HEK293 (cell line): ENCODE measurements around the gene CENPB.
A peak's percentile ranks its signal among the peaks of the same experiment; 100 is the strongest.

ENCODE experiments used
- CTCF ChIA-PET: fragments of 350-600 bp; formaldehyde crosslinking; extraction: SDS; loops from one replicate; lab custom pipeline; 2021; ENCODE audit warnings: antibody characterized with exemption; lab: Yijun Ruan, JAX
- POLR2A ChIA-PET: fragments of 300-600 bp; formaldehyde crosslinking; extraction: SDS; loops from one replicate; lab custom pipeline; 2020; ENCODE audit warnings: antibody characterized with exemption, inconsistent platforms; lab: Yijun Ruan, JAX
- H3K27ac ChIP-seq: fragments of 200-500 bp; sonication (Bioruptor generic); 2 replicates; pipeline ENCODE4 v1.5.1; 2014; ENCODE audit warnings: low read depth, low read length, control low read depth, inconsistent platforms; ENCODE audit errors: extremely low read depth
- H3K36me3 ChIP-seq, 2 experiments: fragments of 200-500 bp in 1 of 2; sonication (Bioruptor generic) in 1 of 2; 1 replicate in 1 of 2; 2 replicates in 1 of 2; pipeline ENCODE4 v1.5.1; 2014 to 2017; ENCODE audit warnings: inconsistent platforms in 2 of 2, low read length in 2 of 2; ENCODE audit not compliant: control insufficient read depth in 2 of 2, insufficient read depth in 1 of 2
- H3K4me1 ChIP-seq: fragments of 200-500 bp; sonication (Bioruptor generic); 2 replicates; pipeline ENCODE4 v1.5.1; 2014; ENCODE audit warnings: mild to moderate bottlenecking, low read length, inconsistent platforms; ENCODE audit not compliant: control insufficient read depth, insufficient read depth
- H3K4me3 ChIP-seq: 2 replicates; pipeline ENCODE4 v1.5.1; 2011; ENCODE audit warnings: low read depth, mild to moderate bottlenecking, control low read depth, low read length, moderate library complexity
- H3K9me3 ChIP-seq: fragments of 200-500 bp; sonication (Bioruptor generic); 2 replicates; pipeline ENCODE4 v1.5.1; 2014; ENCODE audit warnings: low read depth, low read length, inconsistent platforms; ENCODE audit not compliant: control insufficient read depth, insufficient read depth
- GLI4 ChIP-seq: fragments of 450-650 bp; formaldehyde crosslinking; IDR thresholded peaks from 2 replicates; pipeline ENCODE4 v1.5.1; 2016; ENCODE audit warnings: missing biosample characterization, missing genetic modification characterization
- GLIS1 ChIP-seq: fragments of 450-650 bp; formaldehyde crosslinking; IDR thresholded peaks from 2 replicates; pipeline ENCODE4 v1.5.1; 2016; ENCODE audit warnings: missing biosample characterization, missing genetic modification characterization
- GLIS2 ChIP-seq: fragments of 450-650 bp; formaldehyde crosslinking; IDR thresholded peaks from 2 replicates; pipeline ENCODE4 v1.5.1; 2016; ENCODE audit warnings: missing biosample characterization, missing genetic modification characterization
- SP2 ChIP-seq: fragments of 450-650 bp; formaldehyde crosslinking; IDR thresholded peaks from 2 replicates; pipeline ENCODE4 v1.5.1; 2016; ENCODE audit warnings: missing biosample characterization, missing genetic modification characterization
- WT1 ChIP-seq: fragments of 450-650 bp; formaldehyde crosslinking; IDR thresholded peaks from 2 replicates; pipeline ENCODE4 v1.5.1; 2016; ENCODE audit warnings: missing biosample characterization, missing genetic modification characterization
- ZBTB8A ChIP-seq: fragments of 450-650 bp; formaldehyde crosslinking; IDR thresholded peaks from 2 replicates; pipeline ENCODE4 v1.5.1; 2016; ENCODE audit warnings: missing biosample characterization, missing genetic modification characterization
- ZFHX2 ChIP-seq: fragments of 450-650 bp; formaldehyde crosslinking; conservative IDR thresholded peaks from 2 replicates; pipeline ENCODE4 v1.5.1; 2016; ENCODE audit warnings: missing biosample characterization, missing genetic modification characterization
- ZNF133 ChIP-seq: fragments of 450-650 bp; formaldehyde crosslinking; IDR thresholded peaks from 2 replicates; pipeline ENCODE4 v1.5.1; 2016; ENCODE audit warnings: missing biosample characterization, missing genetic modification characterization
- ZNF140 ChIP-seq: fragments of 450-650 bp; formaldehyde crosslinking; IDR thresholded peaks from 2 replicates; pipeline ENCODE4 v1.5.1; 2016; ENCODE audit warnings: missing biosample characterization, missing genetic modification characterization
- ZNF175 ChIP-seq: fragments of 450-650 bp; formaldehyde crosslinking; IDR thresholded peaks from 2 replicates; pipeline ENCODE4 v1.5.1; 2016; ENCODE audit warnings: missing biosample characterization, missing genetic modification characterization
- ZNF23 ChIP-seq: fragments of 450-650 bp; formaldehyde crosslinking; IDR thresholded peaks from 2 replicates; pipeline ENCODE4 v1.5.1; 2016; ENCODE audit warnings: missing biosample characterization, missing genetic modification characterization, borderline replicate concordance
- ZNF248 ChIP-seq: fragments of 450-650 bp; formaldehyde crosslinking; IDR thresholded peaks from 2 replicates; pipeline ENCODE4 v1.5.1; 2017; ENCODE audit warnings: missing biosample characterization, missing genetic modification characterization
- ZNF350 ChIP-seq: fragments of 450-650 bp; formaldehyde crosslinking; IDR thresholded peaks from 2 replicates; pipeline ENCODE4 v1.5.0; 2017; ENCODE audit warnings: missing biosample characterization, mild to moderate bottlenecking, missing genetic modification characterization
- ZNF366 ChIP-seq: fragments of 450-650 bp; formaldehyde crosslinking; conservative IDR thresholded peaks from 2 replicates; pipeline ENCODE4 v1.5.1; 2016; ENCODE audit warnings: missing biosample characterization, missing genetic modification characterization
- ZNF544 ChIP-seq: fragments of 450-650 bp; formaldehyde crosslinking; IDR thresholded peaks from 2 replicates; pipeline ENCODE4 v1.5.0; 2017; ENCODE audit warnings: missing biosample characterization, missing genetic modification characterization
- ZXDB ChIP-seq: fragments of 450-650 bp; formaldehyde crosslinking; IDR thresholded peaks from 2 replicates; pipeline ENCODE4 v1.5.1; 2016; ENCODE audit warnings: missing biosample characterization, missing genetic modification characterization
- TF ChIP-seq, protein P1 (sequence below): fragments of 450-650 bp; formaldehyde crosslinking; IDR thresholded peaks from 2 replicates; pipeline ENCODE4 v1.5.1; 2016; ENCODE audit warnings: missing biosample characterization, missing genetic modification characterization
- TF ChIP-seq, protein P2 (sequence below): fragments of 450-650 bp; formaldehyde crosslinking; IDR thresholded peaks from 2 replicates; pipeline ENCODE4 v1.5.1; 2017; ENCODE audit warnings: missing biosample characterization, missing genetic modification characterization
- TF ChIP-seq, protein P3 (sequence below): fragments of 450-650 bp; formaldehyde crosslinking; IDR thresholded peaks from 2 replicates; pipeline ENCODE4 v1.5.1; 2017; ENCODE audit warnings: missing biosample characterization, mild to moderate bottlenecking, missing genetic modification characterization, moderate library complexity
- TF ChIP-seq, protein P4 (sequence below): fragments of 450-650 bp; formaldehyde crosslinking; IDR thresholded peaks from 2 replicates; pipeline ENCODE4 v1.5.1; 2017; ENCODE audit warnings: missing biosample characterization, missing genetic modification characterization
- TF ChIP-seq, protein P5 (sequence below): fragments of 450-650 bp; formaldehyde crosslinking; IDR thresholded peaks from 2 replicates; pipeline ENCODE4 v1.5.1; 2016; ENCODE audit warnings: missing biosample characterization, missing genetic modification characterization
- TF ChIP-seq, protein P6 (sequence below): fragments of 450-650 bp; formaldehyde crosslinking; IDR thresholded peaks from 2 replicates; pipeline ENCODE4 v1.5.1; 2016; ENCODE audit warnings: missing biosample characterization, missing genetic modification characterization

The CENPB gene

DNA sequence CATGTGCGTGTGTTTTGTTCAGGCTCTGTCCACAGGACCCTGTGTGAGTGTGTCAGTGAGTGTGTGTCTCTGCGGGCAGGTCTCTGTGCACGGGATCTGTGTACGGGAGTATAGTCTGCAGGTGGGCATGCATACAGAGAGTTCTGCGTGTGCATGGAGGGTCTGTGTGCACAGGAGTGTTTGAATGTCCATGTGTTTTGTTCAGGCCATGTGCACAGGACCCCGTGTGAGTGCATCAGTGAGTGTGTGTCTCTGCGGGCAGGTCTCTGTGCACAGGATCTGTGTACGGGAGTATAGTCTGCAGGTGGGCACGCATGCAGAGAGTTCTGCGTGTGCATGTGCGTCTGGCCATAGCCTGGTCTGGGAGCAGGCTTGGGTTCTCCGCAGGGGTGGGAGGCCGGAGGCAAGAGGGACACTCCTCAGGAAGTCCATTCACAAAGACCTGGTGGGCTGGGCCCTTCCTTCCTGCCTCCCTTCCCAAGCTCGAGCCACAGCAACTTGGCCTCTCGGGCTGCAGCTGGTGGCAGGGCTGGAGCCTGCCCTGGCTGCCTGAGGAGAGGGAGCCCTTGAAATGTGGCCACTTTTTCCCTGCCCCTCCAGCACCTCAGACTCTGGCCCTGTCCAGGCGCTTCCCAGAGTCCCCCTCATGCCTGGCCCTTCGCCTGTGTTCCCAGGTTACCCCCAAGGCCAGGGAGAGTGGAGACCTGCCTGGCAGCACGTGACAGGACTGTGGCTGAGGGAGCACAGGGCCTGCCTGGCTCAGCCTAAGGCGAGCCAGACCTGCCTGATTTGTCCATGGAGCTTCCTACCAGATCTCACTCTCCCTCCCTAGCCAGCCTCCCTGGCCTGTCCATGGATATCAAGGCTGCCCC lies 47.2 kb downstream of the CENPB start (continued):
- TF ChIP-seq WT1 (tag by site-specific recombination), result no peak
- TF ChIP-seq, protein P1, sequence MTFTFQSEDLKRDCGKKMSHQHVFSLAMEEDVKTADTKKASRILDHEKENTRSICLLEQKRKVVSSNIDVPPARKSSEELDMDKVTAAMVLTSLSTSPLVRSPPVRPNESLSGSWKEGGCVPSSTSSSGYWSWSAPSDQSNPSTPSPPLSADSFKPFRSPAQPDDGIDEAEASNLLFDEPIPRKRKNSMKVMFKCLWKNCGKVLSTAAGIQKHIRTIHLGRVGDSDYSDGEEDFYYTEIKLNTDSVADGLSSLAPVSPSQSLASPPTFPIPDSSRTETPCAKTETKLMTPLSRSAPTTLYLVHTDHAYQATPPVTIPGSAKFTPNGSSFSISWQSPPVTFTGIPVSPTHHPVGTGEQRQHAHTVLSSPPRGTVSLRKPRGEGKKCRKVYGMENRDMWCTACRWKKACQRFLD (tag by site-specific recombination), result no peak

DNA sequence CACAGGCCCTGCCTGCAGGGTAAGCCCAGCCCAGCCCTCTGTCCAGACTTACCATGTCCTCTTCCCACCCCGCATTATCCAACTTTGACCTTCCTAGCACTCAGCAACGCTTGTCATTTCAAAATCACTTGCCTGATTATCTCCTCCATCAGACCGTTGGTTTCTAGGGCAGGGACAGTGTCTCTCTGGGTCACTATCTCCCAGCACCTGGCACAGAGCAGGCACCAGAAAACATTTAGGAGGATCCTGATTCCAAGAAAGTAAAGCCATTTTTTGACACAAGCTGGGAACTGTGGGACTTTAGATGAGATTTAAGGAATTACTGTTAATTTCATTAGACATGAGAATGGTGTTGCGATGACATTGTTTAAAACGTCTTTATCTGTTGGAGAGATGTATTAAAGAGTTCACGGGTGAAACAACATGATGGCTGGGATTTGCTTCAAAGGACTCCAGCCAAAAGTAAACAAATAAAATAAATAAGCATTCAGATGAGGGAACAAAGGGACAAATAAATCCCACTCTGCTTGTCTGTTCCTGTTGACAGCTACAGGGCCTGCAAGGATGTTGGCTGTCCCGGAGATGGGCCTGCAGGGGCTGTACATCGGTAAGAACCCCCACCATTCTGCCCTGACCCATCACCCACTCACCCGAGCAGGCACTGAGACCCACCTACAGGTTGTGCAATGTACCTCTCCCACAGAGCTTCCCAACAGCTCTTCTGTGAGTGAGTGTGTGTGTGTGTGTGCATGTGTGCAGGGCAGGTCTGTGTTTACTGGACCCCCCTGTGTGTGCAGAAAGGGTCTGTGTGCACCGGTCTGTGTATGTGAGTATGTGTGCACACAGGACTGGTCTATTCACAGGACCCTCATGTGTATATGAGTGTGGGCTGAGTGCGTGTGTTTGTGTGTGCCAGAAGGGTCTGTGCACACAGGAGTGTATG lies 48.2 kb downstream of the CENPB start:
- Histone ChIP-seq H3K4me3 (no peak overlapping the region), H3K9me3 (no peaks in the 10 kb centered on the region), H3K4me1 (peaks cover 10% of the 10 kb centered on the region; the same call in 1 of the 2 replicates), H3K27ac (no peak overlapping the region), H3K36me3 (no peaks in the 10 kb centered on the region)
- ChIA-PET CTCF (interaction anchor here (0.7 to 4.9 kb wide), 4 partner anchors 9 to 334 kb away, joined by 3 to 23 read pairs (median 10); no protein-coding TSS in a partner anchor), POLR2A (interaction anchor here (1.2 kb wide), 1 partner anchor 29 kb away, joined by 3 read pairs; the partner anchor contains the start of gene ADISSP)
- TF ChIP-seq ZNF350, result no peak
- no peak for TF ChIP-seq ZNF23 (tag by site-specific recombination)
- TF ChIP-seq GLIS2 (tag by site-specific recombination), result no peak
- TF ChIP-seq ZXDB (tag by site-specific recombination), result no peak
- TF ChIP-seq SP2 (tag by site-specific recombination), result no peak
- TF ChIP-seq ZFHX2 (tag by site-specific recombination), result peak; percentile 83
- TF ChIP-seq, protein P2, sequence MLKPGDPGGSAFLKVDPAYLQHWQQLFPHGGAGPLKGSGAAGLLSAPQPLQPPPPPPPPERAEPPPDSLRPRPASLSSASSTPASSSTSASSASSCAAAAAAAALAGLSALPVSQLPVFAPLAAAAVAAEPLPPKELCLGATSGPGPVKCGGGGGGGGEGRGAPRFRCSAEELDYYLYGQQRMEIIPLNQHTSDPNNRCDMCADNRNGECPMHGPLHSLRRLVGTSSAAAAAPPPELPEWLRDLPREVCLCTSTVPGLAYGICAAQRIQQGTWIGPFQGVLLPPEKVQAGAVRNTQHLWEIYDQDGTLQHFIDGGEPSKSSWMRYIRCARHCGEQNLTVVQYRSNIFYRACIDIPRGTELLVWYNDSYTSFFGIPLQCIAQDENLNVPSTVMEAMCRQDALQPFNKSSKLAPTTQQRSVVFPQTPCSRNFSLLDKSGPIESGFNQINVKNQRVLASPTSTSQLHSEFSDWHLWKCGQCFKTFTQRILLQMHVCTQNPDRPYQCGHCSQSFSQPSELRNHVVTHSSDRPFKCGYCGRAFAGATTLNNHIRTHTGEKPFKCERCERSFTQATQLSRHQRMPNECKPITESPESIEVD (tag by site-specific recombination), result no peak
- TF ChIP-seq ZBTB8A (tag by site-specific recombination), result no peak
- no peak for TF ChIP-seq ZNF140
- no peak for TF ChIP-seq ZNF248 (tag by site-specific recombination)
- peak; percentile 88 for TF ChIP-seq GLIS1 (tag by site-specific recombination)
- TF ChIP-seq GLI4 (tag by site-specific recombination), result no peak
- no peak for TF ChIP-seq ZNF175 (tag by site-specific recombination)
- no peak for TF ChIP-seq ZNF366 (tag by site-specific recombination)
- no peak for TF ChIP-seq ZNF544 (tag by site-specific recombination)
- no peak for TF ChIP-seq ZNF133 (tag by site-specific recombination)
- TF ChIP-seq, protein P3, sequence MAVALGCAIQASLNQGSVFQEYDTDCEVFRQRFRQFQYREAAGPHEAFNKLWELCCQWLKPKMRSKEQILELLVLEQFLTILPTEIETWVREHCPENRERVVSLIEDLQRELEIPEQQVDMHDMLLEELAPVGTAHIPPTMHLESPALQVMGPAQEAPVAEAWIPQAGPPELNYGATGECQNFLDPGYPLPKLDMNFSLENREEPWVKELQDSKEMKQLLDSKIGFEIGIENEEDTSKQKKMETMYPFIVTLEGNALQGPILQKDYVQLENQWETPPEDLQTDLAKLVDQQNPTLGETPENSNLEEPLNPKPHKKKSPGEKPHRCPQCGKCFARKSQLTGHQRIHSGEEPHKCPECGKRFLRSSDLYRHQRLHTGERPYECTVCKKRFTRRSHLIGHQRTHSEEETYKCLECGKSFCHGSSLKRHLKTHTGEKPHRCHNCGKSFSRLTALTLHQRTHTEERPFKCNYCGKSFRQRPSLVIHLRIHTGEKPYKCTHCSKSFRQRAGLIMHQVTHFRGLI (tag by site-specific recombination), result no peak
- TF ChIP-seq, protein P4, sequence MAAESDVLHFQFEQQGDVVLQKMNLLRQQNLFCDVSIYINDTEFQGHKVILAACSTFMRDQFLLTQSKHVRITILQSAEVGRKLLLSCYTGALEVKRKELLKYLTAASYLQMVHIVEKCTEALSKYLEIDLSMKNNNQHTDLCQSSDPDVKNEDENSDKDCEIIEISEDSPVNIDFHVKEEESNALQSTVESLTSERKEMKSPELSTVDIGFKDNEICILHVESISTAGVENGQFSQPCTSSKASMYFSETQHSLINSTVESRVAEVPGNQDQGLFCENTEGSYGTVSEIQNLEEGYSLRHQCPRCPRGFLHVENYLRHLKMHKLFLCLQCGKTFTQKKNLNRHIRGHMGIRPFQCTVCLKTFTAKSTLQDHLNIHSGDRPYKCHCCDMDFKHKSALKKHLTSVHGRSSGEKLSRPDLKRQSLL, result no peak
- TF ChIP-seq, protein P5, sequence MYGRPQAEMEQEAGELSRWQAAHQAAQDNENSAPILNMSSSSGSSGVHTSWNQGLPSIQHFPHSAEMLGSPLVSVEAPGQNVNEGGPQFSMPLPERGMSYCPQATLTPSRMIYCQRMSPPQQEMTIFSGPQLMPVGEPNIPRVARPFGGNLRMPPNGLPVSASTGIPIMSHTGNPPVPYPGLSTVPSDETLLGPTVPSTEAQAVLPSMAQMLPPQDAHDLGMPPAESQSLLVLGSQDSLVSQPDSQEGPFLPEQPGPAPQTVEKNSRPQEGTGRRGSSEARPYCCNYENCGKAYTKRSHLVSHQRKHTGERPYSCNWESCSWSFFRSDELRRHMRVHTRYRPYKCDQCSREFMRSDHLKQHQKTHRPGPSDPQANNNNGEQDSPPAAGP (tag by site-specific recombination), result no peak
- TF ChIP-seq, protein P6, sequence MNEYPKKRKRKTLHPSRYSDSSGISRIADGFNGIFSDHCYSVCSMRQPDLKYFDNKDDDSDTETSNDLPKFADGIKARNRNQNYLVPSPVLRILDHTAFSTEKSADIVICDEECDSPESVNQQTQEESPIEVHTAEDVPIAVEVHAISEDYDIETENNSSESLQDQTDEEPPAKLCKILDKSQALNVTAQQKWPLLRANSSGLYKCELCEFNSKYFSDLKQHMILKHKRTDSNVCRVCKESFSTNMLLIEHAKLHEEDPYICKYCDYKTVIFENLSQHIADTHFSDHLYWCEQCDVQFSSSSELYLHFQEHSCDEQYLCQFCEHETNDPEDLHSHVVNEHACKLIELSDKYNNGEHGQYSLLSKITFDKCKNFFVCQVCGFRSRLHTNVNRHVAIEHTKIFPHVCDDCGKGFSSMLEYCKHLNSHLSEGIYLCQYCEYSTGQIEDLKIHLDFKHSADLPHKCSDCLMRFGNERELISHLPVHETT, result no peak
